GM23338 (cell line): ENCODE measurements around the gene RSPH3. TPM values are rescaled to one million over a fixed set of nuclear protein-coding genes. Genes with fewer than 3 reads are reported as not detected.
"Not testable (repeated sequence)": the region's sequence is repeated elsewhere in the genome, so short reads cannot be mapped to it uniquely, and the experiment has no call there.

Experiments
- ATAC-seq: fragments of 200-7000 bp; cut with Tn5 transposase; 3 replicates; pipeline ENCODE4 v1.9.1; 2020
- DNase-seq: peaks from one replicate; pipeline ENCODE4 v3.0.0-alpha.2; 2015; ENCODE audit warnings: low spot score
- H2AFZ ChIP-seq: fragments of 200-600 bp; sonication (generic); 2 replicates; pipeline ENCODE4 v1.8.0; 2016; ENCODE audit warnings: antibody characterized with exemption, mild to moderate bottlenecking, moderate library complexity
- H3F3A ChIP-seq: fragments of 200-600 bp; sonication (generic); replicated peaks from 2 replicates; pipeline ENCODE4 v1.8.0; 2017; ENCODE audit warnings: antibody characterized with exemption, mixed run types, low read depth
- H3K27ac ChIP-seq: fragments of 200-600 bp; sonication (generic); 2 replicates; pipeline ENCODE4 v1.6.1; 2016; ENCODE audit warnings: low read depth
- H3K27me3 ChIP-seq: fragments of 200-600 bp; sonication (generic); 2 replicates; pipeline ENCODE4 v1.8.0; 2016; ENCODE audit warnings: mild to moderate bottlenecking, mixed run types, moderate library complexity; ENCODE audit not compliant: insufficient read depth
- H3K36me3 ChIP-seq: fragments of 200-600 bp; sonication (generic); 2 replicates; pipeline ENCODE4 v1.8.0; 2016; ENCODE audit warnings: mild to moderate bottlenecking; ENCODE audit not compliant: insufficient read depth
- H3K4me1 ChIP-seq: fragments of 200-600 bp; sonication (generic); 2 replicates; pipeline ENCODE4 v1.8.0; 2016; ENCODE audit warnings: mild to moderate bottlenecking, moderate library complexity; ENCODE audit not compliant: insufficient read depth
- H3K4me2 ChIP-seq: fragments of 200-600 bp; sonication (generic); 2 replicates; pipeline ENCODE4 v1.7.1; 2017; ENCODE audit warnings: mixed run types
- H3K4me3 ChIP-seq: fragments of 200-600 bp; sonication (generic); 2 replicates; pipeline ENCODE4 v1.6.1; 2016; ENCODE audit warnings: mixed run types
- H3K79me2 ChIP-seq: fragments of 200-600 bp; sonication (generic); replicated peaks from 2 replicates; pipeline ENCODE4 v1.8.0; 2017; ENCODE audit warnings: mild to moderate bottlenecking; ENCODE audit not compliant: insufficient read depth
- H3K9me2 ChIP-seq: fragments of 200-600 bp; sonication (generic); 2 replicates; pipeline ENCODE4 v1.8.0; 2017; ENCODE audit not compliant: insufficient read depth
- H4K20me1 ChIP-seq: fragments of 200-600 bp; sonication (generic); replicated peaks from 2 replicates; pipeline ENCODE4 v1.8.0; 2017; ENCODE audit warnings: mild to moderate bottlenecking; ENCODE audit not compliant: insufficient read depth
- H3K27ac Mint-ChIP-seq: 2 replicates; pipeline ENCODE4 v1.8.0; 2020; ENCODE audit warnings: inconsistent platforms, mild to moderate bottlenecking, moderate library complexity, mixed read lengths
- H3K27me3 Mint-ChIP-seq: 3 replicates; pipeline ENCODE4 v1.8.0; 2022; ENCODE audit warnings: low read depth, mild to moderate bottlenecking, moderate library complexity, mixed read lengths, inconsistent platforms; ENCODE audit not compliant: insufficient read depth, poor library complexity
- H3K36me3 Mint-ChIP-seq: 3 replicates; pipeline ENCODE4 v1.8.0; 2021; ENCODE audit warnings: low read depth, mild to moderate bottlenecking, inconsistent platforms, moderate library complexity, mixed read lengths
- H3K4me1 Mint-ChIP-seq: 3 replicates; pipeline ENCODE4 v1.8.0; 2020; ENCODE audit warnings: mild to moderate bottlenecking, inconsistent platforms, mixed read lengths
- H3K4me3 Mint-ChIP-seq: 3 replicates; pipeline ENCODE4 v1.8.0; 2021; ENCODE audit warnings: moderate library complexity, mild to moderate bottlenecking, inconsistent platforms, mixed read lengths
- H3K9me3 Mint-ChIP-seq: 3 replicates; pipeline ENCODE4 v1.8.0; 2020; ENCODE audit warnings: moderate library complexity, mild to moderate bottlenecking, inconsistent platforms, mixed read lengths
- ETS1 ChIP-seq: IDR thresholded peaks from 2 replicates; pipeline ENCODE4 v1.6.1; 2016; ENCODE audit warnings: antibody characterized with exemption
- EZH2 ChIP-seq: fragments of 200-600 bp; sonication (generic); IDR thresholded peaks from one replicate; pipeline ENCODE4 v1.8.0; 2017; ENCODE audit warnings: antibody characterized with exemption, mild to moderate bottlenecking, low read depth; ENCODE audit not compliant: unreplicated experiment
- EZH2phosphoT487 ChIP-seq: fragments of 200-600 bp; sonication (generic); IDR thresholded peaks from one replicate; pipeline ENCODE4 v1.8.1; 2018; ENCODE audit warnings: antibody characterized with exemption; ENCODE audit not compliant: unreplicated experiment
- JUNB ChIP-seq: IDR thresholded peaks from one replicate; pipeline ENCODE4 v1.6.1; 2016; ENCODE audit warnings: antibody characterized with exemption; ENCODE audit not compliant: unreplicated experiment
- NANOG ChIP-seq: IDR thresholded peaks from 2 replicates; pipeline ENCODE4 v1.6.1; 2016; ENCODE audit warnings: antibody characterized with exemption, borderline replicate concordance
- POLR2AphosphoS5 ChIP-seq: IDR thresholded peaks from 2 replicates; pipeline ENCODE4 v1.6.1; 2016; ENCODE audit warnings: antibody characterized with exemption, low read depth
- STAT1 ChIP-seq: IDR thresholded peaks from one replicate; pipeline ENCODE4 v1.6.1; 2016; ENCODE audit warnings: antibody characterized with exemption; ENCODE audit not compliant: unreplicated experiment
- ZNF114 ChIP-seq: fragments of 250-450 bp; sonication (Bioruptor Pico); IDR thresholded peaks from 2 replicates; pipeline ENCODE4 v1.5.0; 2020; ENCODE audit warnings: mild to moderate bottlenecking, moderate library complexity
- ZNF331 ChIP-seq: fragments of 250-450 bp; sonication (Bioruptor Pico); IDR thresholded peaks from 2 replicates; pipeline ENCODE4 v1.5.0; 2020; ENCODE audit warnings: low read depth, mild to moderate bottlenecking, moderate library complexity
- polyA plus RNA-seq: library from polyadenylated mRNA; unstranded; fragments of >200 nt; fragmentation: Nextera tagmentation; extraction: Ambion mirVana; gene quantifications from 2 replicates; pipeline ENCODE4 v1.2.1, GENCODE V29; 2016
- total RNA-seq: library from RNA; depleted of rRNA; stranded (reverse); fragments of >200 nt; shearing (Covaris generic); gene quantifications from 2 replicates; pipeline ENCODE4 v1.2.3, GENCODE V29; 2014

RSPH3 gene
- total and polyA plus RNA-seq, 2 experiments from 2014 or later, result 1.7 to 3.9 TPM

- H3K27ac ChIP-seq, H3K27ac Mint-ChIP-seq, DNase-seq, H4K20me1 ChIP-seq, H3K4me1 Mint-ChIP-seq, H3K27me3 Mint-ChIP-seq, H3K4me1 ChIP-seq, H3K36me3 ChIP-seq, H2AFZ ChIP-seq, H3K36me3 Mint-ChIP-seq, H3K4me3 Mint-ChIP-seq, H3K79me2 ChIP-seq, H3K9me2 ChIP-seq, H3F3A ChIP-seq, H3K4me3 ChIP-seq, H3K27me3 ChIP-seq, ATAC-seq, H3K4me2 ChIP-seq, H3K9me3 Mint-ChIP-seq: not testable (repeated sequence)
These were observed 48.0 kb downstream of the RSPH3 start for GRCh38 chr6:158952011-158952410.

GRCh38 chr6:158951565-158951964, 48.4 kb downstream of the RSPH3 start:
- H3K4me1 ChIP-seq, H3K36me3 Mint-ChIP-seq, H3K9me2 ChIP-seq, H3K27me3 ChIP-seq, H3K9me3 Mint-ChIP-seq, H4K20me1 ChIP-seq, H3K27ac Mint-ChIP-seq, H3K4me2 ChIP-seq, H2AFZ ChIP-seq, H3K4me3 ChIP-seq, H3F3A ChIP-seq, DNase-seq, ATAC-seq, H3K36me3 ChIP-seq, H3K79me2 ChIP-seq, H3K27ac ChIP-seq, H3K4me3 Mint-ChIP-seq, H3K27me3 Mint-ChIP-seq, H3K4me1 Mint-ChIP-seq: not testable (repeated sequence)

- H3K4me1 ChIP-seq, result no peaks in the 10 kb centered on the region
- no peaks in the 10 kb centered on the region for H4K20me1 ChIP-seq
- H3K27ac ChIP-seq, result no peak overlapping the region
- Mint-ChIP-seq H3K4me1 (no peaks in the 10 kb centered on the region), H3K36me3 (peaks cover 5% of the 10 kb centered on the region; the same call in 2 of the 3 replicates), H3K27me3 (no peaks in the 10 kb centered on the region), H3K9me3 (peaks cover 11% of the 10 kb centered on the region), H3K27ac (no peak overlapping the region), H3K4me3 (no peak overlapping the region)
- peak overlapping the region; percentile 77; the same call in 1 of the 2 replicates for H2AFZ ChIP-seq
- H3K4me3 ChIP-seq, result no peak overlapping the region
- H3K9me2 ChIP-seq, result no peaks in the 10 kb centered on the region
- DNase-seq, result no peak
- no peaks in the 10 kb centered on the region for H3K79me2 ChIP-seq
- ATAC-seq, result no peak
- no peaks in the 10 kb centered on the region for H3K27me3 ChIP-seq
- H3K36me3 ChIP-seq, result peaks cover 3% of the 10 kb centered on the region; the same call in 1 of the 2 replicates
- H3K4me2 ChIP-seq, result no peak overlapping the region
- H3F3A ChIP-seq, result no peaks in the 10 kb centered on the region
- no peak for TF ChIP-seq NANOG
- no peak for TF ChIP-seq POLR2AphosphoS5
- no peak for TF ChIP-seq EZH2
- no peak for TF ChIP-seq STAT1
These were observed 52.7 kb downstream of the RSPH3 start for GRCh38 chr6:158947284-158947683.

GRCh38 chr6:158943380-158944032, 56.5 kb downstream of the RSPH3 start:
- Histone ChIP-seq H3K9me2 (no peaks in the 10 kb centered on the region), H3F3A (no peaks in the 10 kb centered on the region), H3K27me3 (peaks cover 22% of the 10 kb centered on the region), H2AFZ (no peak overlapping the region), H3K27ac (no peak overlapping the region), H4K20me1 (no peaks in the 10 kb centered on the region), H3K36me3 (no peaks in the 10 kb centered on the region), H3K4me1 (peaks cover 2% of the 10 kb centered on the region; the same call in 1 of the 2 replicates), H3K4me2 (no peak overlapping the region), H3K4me3 (no peak overlapping the region), H3K79me2 (no peaks in the 10 kb centered on the region)
- H3K27ac Mint-ChIP-seq, result no peak overlapping the region
- ATAC-seq, result no peak
- H3K27me3 Mint-ChIP-seq, result peaks cover 12% of the 10 kb centered on the region
- no peak overlapping the region for H3K4me3 Mint-ChIP-seq
- peaks cover 6% of the 10 kb centered on the region; the same call in 2 of the 3 replicates for H3K36me3 Mint-ChIP-seq
- H3K9me3 Mint-ChIP-seq, result peaks cover 9% of the 10 kb centered on the region
- H3K4me1 Mint-ChIP-seq, result peaks cover 9% of the 10 kb centered on the region
- DNase-seq, result no peak
- TF ChIP-seq EZH2, result no peak
- no peak for TF ChIP-seq ETS1
- TF ChIP-seq STAT1, result no peak
- TF ChIP-seq JUNB, result no peak
- no peak for TF ChIP-seq EZH2phosphoT487
- no peak for TF ChIP-seq POLR2AphosphoS5
- no peak for TF ChIP-seq ZNF331 (CRISPR knock-in tag)
- TF ChIP-seq ZNF114 (CRISPR knock-in tag), result no peak
